ENCODE data around the gene NT5DC1.

The NT5DC1 gene

GRCh38 chr6:116070616-116071389 is 29.9 kb upstream of the NT5DC1 start:
- H3K9me3 ChIP-seq (ENCODE audit: control insufficient read depth, insufficient read depth, low read length), result no peaks in the 10 kb centered on the region
- H3K9ac ChIP-seq (ENCODE audit: low read depth, low read length), result no peak overlapping the region
- H3K4me1 ChIP-seq (ENCODE audit: control insufficient read depth, insufficient read depth, low read length), result 0 out of 2 replicates have a peak, but pooled peaks cover 6% of the 10 kb centered on the region
- H3K4me3 ChIP-seq (ENCODE audit: low read depth, low read length), result no peak overlapping the region
- no peak overlapping the region for H3K27ac ChIP-seq (ENCODE audit: low read depth, low read length)
- H3K36me3 ChIP-seq (ENCODE audit: control insufficient read depth, insufficient read depth, low read length), result no peaks in the 10 kb centered on the region
- no peaks in the 10 kb centered on the region for H3K27me3 ChIP-seq (ENCODE audit: control insufficient read depth, insufficient read depth, low read length)

GRCh38 chr6:116072368-116072767 is 28.3 kb upstream of the NT5DC1 start:
- no peak overlapping the region for H3K4me3 ChIP-seq (ENCODE audit: low read depth, low read length)
- H3K9me3 ChIP-seq (ENCODE audit: control insufficient read depth, insufficient read depth, low read length), result no peaks in the 10 kb centered on the region
- no peak overlapping the region for H3K9ac ChIP-seq (ENCODE audit: low read depth, low read length)
- no peaks in the 10 kb centered on the region for H3K27me3 ChIP-seq (ENCODE audit: control insufficient read depth, insufficient read depth, low read length)
- no peak overlapping the region for H3K27ac ChIP-seq (ENCODE audit: low read depth, low read length)
- H3K4me1 ChIP-seq (ENCODE audit: control insufficient read depth, insufficient read depth, low read length), result 0 out of 2 replicates have a peak, but pooled peaks cover 6% of the 10 kb centered on the region
- H3K36me3 ChIP-seq (ENCODE audit: control insufficient read depth, insufficient read depth, low read length), result no peaks in the 10 kb centered on the region

- no peak overlapping the region for H3K4me3 ChIP-seq (ENCODE audit: low read depth, low read length)
- H3K4me1 ChIP-seq (ENCODE audit: control insufficient read depth, insufficient read depth, low read length), result 0 out of 2 replicates have a peak, but pooled peaks cover 6% of the 10 kb centered on the region
- no peaks in the 10 kb centered on the region for H3K27me3 ChIP-seq (ENCODE audit: control insufficient read depth, insufficient read depth, low read length)
Observed at GRCh38 chr6:116073765-116074440, 26.8 kb upstream of the NT5DC1 start.

GRCh38 chr6:116074732-116075390 is 25.8 kb upstream of the NT5DC1 start:
- H3K27ac ChIP-seq (ENCODE audit: low read depth, low read length), result no peak overlapping the region
- no peak overlapping the region for H3K4me3 ChIP-seq (ENCODE audit: low read depth, low read length)

More at GRCh38 chr6:116073765-116074440, 26.8 kb upstream of the NT5DC1 start:
- H3K9ac ChIP-seq (ENCODE audit: low read depth, low read length), result no peak overlapping the region
- no peak overlapping the region for H3K27ac ChIP-seq (ENCODE audit: low read depth, low read length)
- no peaks in the 10 kb centered on the region for H3K9me3 ChIP-seq (ENCODE audit: control insufficient read depth, insufficient read depth, low read length)
- no peaks in the 10 kb centered on the region for H3K36me3 ChIP-seq (ENCODE audit: control insufficient read depth, insufficient read depth, low read length)

GRCh38 chr6:116078522-116078921 is 22.1 kb upstream of the NT5DC1 start:
- Histone ChIP-seq H3K9ac (ENCODE audit: low read depth, low read length) (no peak overlapping the region), H3K9me3 (ENCODE audit: control insufficient read depth, insufficient read depth, low read length) (no peaks in the 10 kb centered on the region), H3K4me3 (ENCODE audit: low read depth, low read length) (no peak overlapping the region), H3K27me3 (ENCODE audit: control insufficient read depth, insufficient read depth, low read length) (no peaks in the 10 kb centered on the region), H3K36me3 (ENCODE audit: control insufficient read depth, insufficient read depth, low read length) (no peaks in the 10 kb centered on the region), H3K27ac (ENCODE audit: low read depth, low read length) (no peak overlapping the region), H3K4me1 (ENCODE audit: control insufficient read depth, insufficient read depth, low read length) (no peaks in the 10 kb centered on the region)

More at GRCh38 chr6:116074732-116075390, 25.8 kb upstream of the NT5DC1 start:
- Histone ChIP-seq H3K4me1 (ENCODE audit: control insufficient read depth, insufficient read depth, low read length) (0 out of 2 replicates have a peak, but pooled peaks cover 3% of the 10 kb centered on the region), H3K27me3 (ENCODE audit: control insufficient read depth, insufficient read depth, low read length) (no peaks in the 10 kb centered on the region), H3K9me3 (ENCODE audit: control insufficient read depth, insufficient read depth, low read length) (no peaks in the 10 kb centered on the region), H3K9ac (ENCODE audit: low read depth, low read length) (no peak overlapping the region), H3K36me3 (ENCODE audit: control insufficient read depth, insufficient read depth, low read length) (no peaks in the 10 kb centered on the region)

- Histone ChIP-seq H3K4me3 (ENCODE audit: low read depth, low read length) (no peak overlapping the region), H3K9ac (ENCODE audit: low read depth, low read length) (no peak overlapping the region), H3K36me3 (ENCODE audit: control insufficient read depth, insufficient read depth, low read length) (no peaks in the 10 kb centered on the region), H3K27ac (ENCODE audit: low read depth, low read length) (no peak overlapping the region), H3K27me3 (ENCODE audit: control insufficient read depth, insufficient read depth, low read length) (no peaks in the 10 kb centered on the region), H3K4me1 (ENCODE audit: control insufficient read depth, insufficient read depth, low read length) (no peaks in the 10 kb centered on the region), H3K9me3 (ENCODE audit: control insufficient read depth, insufficient read depth, low read length) (no peaks in the 10 kb centered on the region)
Observed at GRCh38 chr6:116078945-116079344, 21.7 kb upstream of the NT5DC1 start.

GRCh38 chr6:116083052-116083451 is 17.6 kb upstream of the NT5DC1 start:
- H3K4me1 ChIP-seq (ENCODE audit: control insufficient read depth, insufficient read depth, low read length), result no peaks in the 10 kb centered on the region
- H3K9ac ChIP-seq (ENCODE audit: low read depth, low read length), result no peak overlapping the region
- H3K9me3 ChIP-seq (ENCODE audit: control insufficient read depth, insufficient read depth, low read length), result no peaks in the 10 kb centered on the region
- H3K27ac ChIP-seq (ENCODE audit: low read depth, low read length), result no peak overlapping the region
- no peaks in the 10 kb centered on the region for H3K27me3 ChIP-seq (ENCODE audit: control insufficient read depth, insufficient read depth, low read length)
- H3K36me3 ChIP-seq (ENCODE audit: control insufficient read depth, insufficient read depth, low read length), result no peaks in the 10 kb centered on the region
- no peak overlapping the region for H3K4me3 ChIP-seq (ENCODE audit: low read depth, low read length)

GRCh38 chr6:116084284-116084683 is 16.4 kb upstream of the NT5DC1 start:
- no peaks in the 10 kb centered on the region for H3K9me3 ChIP-seq (ENCODE audit: control insufficient read depth, insufficient read depth, low read length)
- no peaks in the 10 kb centered on the region for H3K36me3 ChIP-seq (ENCODE audit: control insufficient read depth, insufficient read depth, low read length)
- no peak overlapping the region for H3K9ac ChIP-seq (ENCODE audit: low read depth, low read length)
- H3K27me3 ChIP-seq (ENCODE audit: control insufficient read depth, insufficient read depth, low read length), result no peaks in the 10 kb centered on the region
- H3K27ac ChIP-seq (ENCODE audit: low read depth, low read length), result no peak overlapping the region
- no peaks in the 10 kb centered on the region for H3K4me1 ChIP-seq (ENCODE audit: control insufficient read depth, insufficient read depth, low read length)
- no peak overlapping the region for H3K4me3 ChIP-seq (ENCODE audit: low read depth, low read length)

GRCh38 chr6:116087437-116088027 is 13.1 kb upstream of the NT5DC1 start:
- no peaks in the 10 kb centered on the region for H3K27me3 ChIP-seq (ENCODE audit: control insufficient read depth, insufficient read depth, low read length)
- H3K4me3 ChIP-seq (ENCODE audit: low read depth, low read length), result no peak overlapping the region
- no peak overlapping the region for H3K27ac ChIP-seq (ENCODE audit: low read depth, low read length)
- no peaks in the 10 kb centered on the region for H3K9me3 ChIP-seq (ENCODE audit: control insufficient read depth, insufficient read depth, low read length)
- H3K36me3 ChIP-seq (ENCODE audit: control insufficient read depth, insufficient read depth, low read length), result no peaks in the 10 kb centered on the region
- no peak overlapping the region for H3K9ac ChIP-seq (ENCODE audit: low read depth, low read length)
- H3K4me1 ChIP-seq (ENCODE audit: control insufficient read depth, insufficient read depth, low read length), result no peaks in the 10 kb centered on the region

GRCh38 chr6:116088946-116089345 is 11.7 kb upstream of the NT5DC1 start:
- no peak overlapping the region for H3K9ac ChIP-seq (ENCODE audit: low read depth, low read length)
- no peaks in the 10 kb centered on the region for H3K4me1 ChIP-seq (ENCODE audit: control insufficient read depth, insufficient read depth, low read length)
- H3K36me3 ChIP-seq (ENCODE audit: control insufficient read depth, insufficient read depth, low read length), result no peaks in the 10 kb centered on the region
- no peak overlapping the region for H3K27ac ChIP-seq (ENCODE audit: low read depth, low read length)
- H3K4me3 ChIP-seq (ENCODE audit: low read depth, low read length), result no peak overlapping the region
- H3K9me3 ChIP-seq (ENCODE audit: control insufficient read depth, insufficient read depth, low read length), result no peaks in the 10 kb centered on the region
- H3K27me3 ChIP-seq (ENCODE audit: control insufficient read depth, insufficient read depth, low read length), result no peaks in the 10 kb centered on the region

Data from HUES48 (cell line).